Endothelial cell of umbilical vein (primary cell): Measurements from ENCODE around the gene TUBB2A.

Experiments
- CTCF ChIP-seq, 2 donors: IDR thresholded peaks; 1 replicate in 1 of 2; 2 replicates in 1 of 2; pipeline ENCODE4 v1.5.1; 2011; ENCODE audit warnings: low read length in 2 of 2, mild to moderate bottlenecking in 2 of 2, moderate library complexity in 2 of 2, control low read depth in 1 of 2, inconsistent platforms in 1 of 2, low read depth in 1 of 2; ENCODE audit not compliant: insufficient read depth in 1 of 2; ENCODE audit errors: extremely low read depth in 1 of 2
- EZH2 ChIP-seq: IDR thresholded peaks from 2 replicates; pipeline ENCODE4 v1.6.1; 2012; ENCODE audit warnings: borderline replicate concordance, low read depth, mild to moderate bottlenecking, moderate library complexity, low read length, inconsistent platforms; ENCODE audit not compliant: severe bottlenecking
- FOS ChIP-seq: IDR thresholded peaks from 2 replicates; pipeline ENCODE4 v1.6.1; 2011; ENCODE audit warnings: mild to moderate bottlenecking, low read length, moderate library complexity, borderline replicate concordance; ENCODE audit not compliant: insufficient read depth
- JUN ChIP-seq: IDR thresholded peaks from 2 replicates; pipeline ENCODE4 v1.6.1; 2011; ENCODE audit warnings: borderline replicate concordance, low read depth; ENCODE audit not compliant: insufficient read length, insufficient read depth
- MYC ChIP-seq: IDR thresholded peaks from one replicate; pipeline ENCODE4 v1.6.1; 2011; ENCODE audit warnings: mild to moderate bottlenecking, low read depth, low read length
- POLR2A ChIP-seq: IDR thresholded peaks from 2 replicates; pipeline ENCODE4 v1.6.1; 2012; ENCODE audit warnings: low read depth, mild to moderate bottlenecking, control low read depth, low read length
- POLR2AphosphoS5 ChIP-seq: IDR thresholded peaks from 2 replicates; pipeline ENCODE4 v1.6.1; 2012; ENCODE audit warnings: low read depth, mild to moderate bottlenecking, control low read depth, low read length, moderate library complexity; ENCODE audit not compliant: insufficient read depth

- peak in 1 of 2 donors; percentile 3 for TF ChIP-seq CTCF (IDR thresholded peaks at IDR 0.05; ENCODE audit: extremely low read depth in 1 of 2, insufficient read depth in 1 of 2, low read depth in 1 of 2, low read length in 2 of 2)
- no peak for TF ChIP-seq FOS
- no peak for TF ChIP-seq POLR2AphosphoS5
- no peak for TF ChIP-seq POLR2A
- no peak for TF ChIP-seq JUN
- no peak for TF ChIP-seq MYC
- TF ChIP-seq EZH2: no peak
These were observed 38.6 kb upstream of the TUBB2A start for GRCh38 chr6:3195695-3196497.
